NCI-H2196 treated with DMSO at 0.1 percent for 48 hours (cell line): Measurements from ENCODE around the gene CRY1.
"Not testable (repeated sequence)": the region's sequence is repeated elsewhere in the genome, so short reads cannot be mapped to it uniquely, and the experiment has no call there.

Experiments used
- DNase-seq: peaks from one replicate; lab custom pipeline; 2025; ENCODE audit not compliant: unreplicated experiment; lab: John Stamatoyannopoulos, UW

Gene CRY1

DNA sequence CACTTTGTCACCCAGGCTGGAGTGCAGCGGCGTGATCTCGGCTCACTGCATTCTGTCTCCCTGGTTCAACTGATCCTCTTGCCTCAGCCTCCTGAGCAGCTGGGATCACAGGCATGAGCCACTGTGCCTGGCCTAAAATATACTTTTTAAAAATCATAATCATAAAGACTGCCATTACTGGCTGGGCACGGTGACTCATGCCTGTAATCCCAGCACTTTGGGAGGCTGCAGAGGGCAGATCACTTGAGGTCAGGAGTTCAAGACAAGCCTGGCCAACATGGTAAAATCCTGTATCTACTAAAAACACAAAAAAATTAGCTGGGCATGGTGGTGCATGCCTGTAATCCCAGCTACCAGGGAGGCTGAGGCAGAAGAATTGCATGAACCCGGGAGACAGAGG is 20.1 kb downstream of the CRY1 start:
- DNase-seq: not testable (repeated sequence)

GRCh38 chr12:107066691-107067090 is 26.7 kb downstream of the CRY1 start:
- no peak for DNase-seq

- DNase-seq: no peak
Measured at GRCh38 chr12:107064687-107065086, 28.7 kb downstream of the CRY1 start.

DNA sequence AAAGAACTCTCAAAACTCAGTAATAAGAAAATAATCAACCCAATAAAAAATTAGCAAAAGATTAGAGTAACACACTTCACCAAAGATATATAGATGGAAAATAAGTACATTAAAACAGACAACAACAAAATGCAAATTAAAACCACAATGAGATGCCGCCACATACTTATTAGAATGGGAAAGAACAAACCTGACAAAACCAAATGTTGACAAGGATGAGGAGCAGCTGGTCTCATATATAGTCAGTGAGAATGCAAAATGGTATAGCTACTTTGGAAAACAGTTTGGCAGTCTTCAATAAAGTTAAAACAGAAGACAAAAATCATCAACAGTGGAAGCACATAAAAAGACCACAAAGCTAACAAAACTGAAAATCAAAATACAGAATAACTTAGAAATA is 29.1 kb downstream of the CRY1 start:
- no peak for DNase-seq

DNA sequence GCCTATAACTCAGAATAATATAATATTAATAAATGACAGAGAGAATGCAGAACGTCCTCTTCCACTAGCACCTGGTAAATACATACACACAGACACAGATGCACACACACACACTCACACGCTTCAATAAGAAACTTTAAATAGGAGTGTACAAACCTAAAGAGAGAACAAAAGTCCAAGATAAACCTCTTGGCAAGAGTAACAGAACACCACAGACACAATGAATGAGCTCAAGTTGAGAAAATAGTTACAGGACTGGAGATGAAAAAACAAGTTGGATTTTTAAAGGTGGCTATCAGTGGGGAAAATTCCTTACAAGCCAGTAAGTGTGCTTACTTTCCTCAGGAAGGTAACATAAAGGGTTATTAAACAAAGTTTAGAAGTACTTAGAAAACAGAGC is 35.2 kb downstream of the CRY1 start:
- DNase-seq: no peak

DNA sequence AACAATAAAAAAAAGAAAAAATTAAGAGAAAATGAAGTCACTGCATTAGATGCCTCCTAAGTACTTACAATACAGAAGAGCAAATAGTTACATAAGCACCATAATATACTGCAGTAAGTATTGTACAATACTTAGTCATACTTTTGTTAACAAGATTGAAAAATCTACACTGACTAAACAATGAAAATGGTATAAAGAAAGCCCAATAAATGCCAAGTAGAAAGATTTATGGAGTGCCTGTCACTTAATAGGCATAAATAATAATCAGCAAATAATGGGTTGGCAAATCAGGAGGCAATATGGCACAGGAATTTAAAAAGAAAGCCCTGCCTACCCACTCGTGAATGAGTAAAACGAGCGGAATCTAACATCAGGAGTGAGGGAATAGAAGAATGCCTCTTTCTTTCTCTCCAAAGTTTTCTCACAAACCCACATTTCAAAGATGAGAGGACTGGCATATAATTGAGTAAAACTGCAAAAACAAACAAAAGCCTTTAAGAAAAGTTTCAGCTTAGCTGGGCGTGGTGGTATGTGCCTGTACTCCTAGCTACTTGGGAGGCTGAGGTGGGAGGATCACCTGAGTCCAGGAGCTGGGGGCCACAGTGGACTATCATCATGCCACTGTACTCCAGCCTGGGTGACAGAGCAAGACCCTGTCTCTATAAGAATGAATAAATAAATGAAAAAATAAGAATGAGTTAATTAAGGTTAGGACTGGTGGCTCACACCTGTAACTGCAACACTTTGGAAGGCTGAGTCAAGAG is 36.1 kb downstream of the CRY1 start:
- no peak for DNase-seq

GRCh38 chr12:107053709-107054108 is 39.6 kb downstream of the CRY1 start:
- no peak for DNase-seq

GRCh38 chr12:107045186-107045585 is 48.2 kb downstream of the CRY1 start:
- DNase-seq: no peak

GRCh38 chr12:107042801-107043200 is 50.5 kb downstream of the CRY1 start:
- no peak for DNase-seq

- DNase-seq: no peak
Measured at GRCh38 chr12:107035733-107036132, 57.6 kb downstream of the CRY1 start.

GRCh38 chr12:107033758-107034739 is 59.3 kb downstream of the CRY1 start:
- no peak for DNase-seq

- no peak for DNase-seq
Measured at GRCh38 chr12:107032266-107032665, 61.1 kb downstream of the CRY1 start.

- DNase-seq: no peak
Measured at GRCh38 chr12:107031061-107031460, 62.3 kb downstream of the CRY1 start.

DNA sequence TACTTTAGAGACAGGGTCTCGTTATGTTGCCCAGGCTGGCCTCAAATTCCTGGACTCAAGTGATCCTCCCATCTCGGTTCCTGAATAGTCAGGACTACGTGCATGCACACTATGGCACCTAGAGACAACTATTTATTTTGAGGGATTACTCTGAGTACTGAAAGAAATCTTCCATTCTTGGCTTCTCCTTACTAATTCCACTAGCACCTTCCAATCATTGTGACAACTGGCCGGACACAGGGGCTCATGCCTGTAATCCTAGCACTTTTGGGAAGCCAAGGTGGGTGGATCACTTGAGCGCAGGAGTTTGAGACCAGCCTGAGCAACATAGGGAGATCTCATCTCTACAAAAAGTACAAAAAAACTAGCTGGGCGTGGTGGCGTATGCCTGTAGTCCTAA is 64.3 kb downstream of the CRY1 start:
- DNase-seq: no peak

DNA sequence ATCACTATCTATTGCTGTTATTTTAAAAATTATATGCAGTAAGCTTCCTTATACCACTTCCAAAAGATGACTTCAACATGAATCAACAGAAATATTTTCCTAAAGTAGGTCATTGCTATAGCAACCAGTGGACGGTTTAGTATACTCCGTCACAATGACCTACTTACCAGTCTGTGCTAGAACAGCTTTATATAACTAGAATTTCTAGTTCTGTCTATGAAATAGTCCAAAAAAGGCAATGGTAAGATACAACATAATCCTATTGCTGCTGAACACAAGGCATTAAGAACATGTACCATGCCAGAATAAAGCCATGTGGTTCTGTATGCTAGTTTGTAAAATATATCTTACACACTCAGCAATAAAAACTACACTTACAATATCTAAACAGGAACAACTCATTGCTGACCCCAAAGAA is 65.7 kb downstream of the CRY1 start:
- DNase-seq: peak; percentile 89

GRCh38 chr12:107026806-107027635 is 66.3 kb downstream of the CRY1 start:
- DNase-seq: no peak

DNA sequence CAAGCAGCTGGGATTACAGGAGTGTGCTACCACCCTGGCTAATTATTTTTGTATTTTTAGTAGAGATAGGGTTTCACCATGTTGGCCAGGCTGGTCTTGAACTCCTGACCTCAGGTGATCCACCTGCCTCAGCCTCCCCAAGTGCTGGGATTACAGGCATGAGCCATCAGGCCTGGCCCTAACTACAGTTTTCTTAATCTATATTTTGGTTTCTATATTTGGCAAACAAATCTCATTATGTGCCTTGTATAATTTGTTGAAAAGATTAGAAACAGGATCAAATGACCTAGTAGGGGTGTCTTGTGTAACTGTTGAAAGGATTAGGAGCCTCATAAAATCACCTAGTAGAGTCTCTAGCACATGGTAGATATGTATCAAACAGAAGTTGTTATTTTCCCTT is 67.0 kb downstream of the CRY1 start:
- not testable (repeated sequence) for DNase-seq

DNA sequence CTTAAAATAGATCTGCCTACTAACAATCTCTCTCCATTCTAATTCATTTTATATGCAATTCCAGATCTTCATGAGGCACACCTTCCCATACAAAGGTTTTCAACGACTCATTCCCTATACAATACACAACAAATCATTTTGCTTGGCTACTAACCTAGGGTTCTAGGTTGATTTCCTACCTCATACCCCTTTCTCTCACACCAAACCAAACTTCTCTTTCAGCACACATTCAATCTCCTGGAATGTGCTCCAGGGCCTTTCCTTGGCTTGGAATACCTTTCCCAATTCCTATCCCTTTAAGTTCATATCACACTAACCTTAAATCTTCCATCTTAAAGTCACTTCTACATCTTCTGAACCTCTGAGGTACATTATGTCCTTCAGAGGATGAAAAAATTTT is 67.7 kb downstream of the CRY1 start:
- DNase-seq: no peak

DNA sequence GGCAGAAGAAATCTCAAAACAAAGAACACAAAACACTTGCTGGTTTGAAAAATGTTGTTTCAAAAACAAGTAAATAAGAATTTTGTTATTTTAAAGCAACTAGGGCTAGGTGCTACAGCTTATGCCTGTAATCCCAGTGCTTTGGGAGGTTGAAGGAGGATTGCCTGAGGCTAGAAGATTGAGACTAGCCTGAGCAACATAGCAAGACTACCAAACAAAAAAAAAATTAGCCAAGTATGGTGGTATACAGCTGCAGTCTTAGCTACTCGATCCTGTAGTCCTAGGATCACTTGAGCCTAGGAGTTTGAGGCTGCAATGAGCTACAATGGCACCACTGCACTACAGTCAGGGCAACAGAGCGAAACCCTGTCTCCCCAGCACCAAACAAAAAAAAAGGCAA is 73.8 kb downstream of the CRY1 start:
- DNase-seq: no peak

- DNase-seq: no peak
Measured at GRCh38 chr12:107017042-107017441, 76.3 kb downstream of the CRY1 start.

- peak; percentile 44 for DNase-seq
Measured at GRCh38 chr12:107014055-107014454, 79.3 kb downstream of the CRY1 start.
